Subcutaneous adipose tissue (tissue), 4 donors: ENCODE measurements around the gene CTNNBIP1. TPM values are rescaled to one million over a fixed set of nuclear protein-coding genes. Genes with fewer than 3 reads are reported as not detected.

ENCODE experiments used
- CTCF ChIP-seq: fragments of 450-650 bp; IDR thresholded peaks from one replicate; pipeline ENCODE4 v1.5.1; 2016; ENCODE audit warnings: low read depth, mild to moderate bottlenecking, control low read depth, antibody characterized with exemption, moderate library complexity
- total RNA-seq, 4 donors: library from RNA; depleted of rRNA; stranded (reverse); fragments of >200 nt; gene quantifications; one replicate each; pipeline ENCODE4 v1.1.0, GENCODE V29; 2016

CTNNBIP1 gene
- total RNA-seq, 4 donors from 2014 or later, result 10.8 to 45.2 (median 17.1) TPM

GRCh38 chr1:9927259-9927658 lies 17.2 kb upstream of the CTNNBIP1 start:
- no peak for TF ChIP-seq CTCF

GRCh38 chr1:9922342-9922741 lies 12.3 kb upstream of the CTNNBIP1 start:
- no peak for TF ChIP-seq CTCF

GRCh38 chr1:9920606-9921005 lies 10.5 kb upstream of the CTNNBIP1 start:
- TF ChIP-seq CTCF, result no peak

GRCh38 chr1:9917901-9918300 lies 7.8 kb upstream of the CTNNBIP1 start:
- no peak for TF ChIP-seq CTCF

- no peak for TF ChIP-seq CTCF
Observed at GRCh38 chr1:9916452-9916851, 6.4 kb upstream of the CTNNBIP1 start.

- no peak for TF ChIP-seq CTCF
Observed at GRCh38 chr1:9914610-9914937, 4.5 kb upstream of the CTNNBIP1 start.

GRCh38 chr1:9912264-9912936 lies 2.3 kb upstream of the CTNNBIP1 start:
- no peak for TF ChIP-seq CTCF
